ENCODE measurements around the gene B3GALT6. TPM values are rescaled to one million over a fixed set of nuclear protein-coding genes. Genes with fewer than 3 reads are reported as not detected.

The B3GALT6 gene
- polyA plus RNA-seq, 4 donors = 2.7 to 13.7 (median 6.8) TPM

GRCh38 chr1:1225238-1225845 is 6.7 kb upstream of the B3GALT6 start:
- no peak overlapping the region for H3K4me3 ChIP-seq (ENCODE audit: low read depth in 1 of 3, low read length in 3 of 3)
- no peaks in the 10 kb centered on the region for H3K27me3 ChIP-seq (ENCODE audit: control insufficient read depth in 3 of 3, insufficient read depth in 3 of 3, low read length in 3 of 3)
- peaks cover 0 to 6% (median 3%) of the 10 kb centered on the region in 3 donors for H3K4me1 ChIP-seq (ENCODE audit: control insufficient read depth in 3 of 3, insufficient read depth in 2 of 3, low read depth in 1 of 3, low read length in 2 of 3)
- WGBS, 3 donors = 76 to 88% (median 81%) methylated on average over 32 to 34 of the region's 34 CpGs
- H3K9me3 ChIP-seq (ENCODE audit: control insufficient read depth in 2 of 2, insufficient read depth in 1 of 2, low read depth in 1 of 2, low read length in 1 of 2) = no peaks in the 10 kb centered on the region
- DNase-seq (no peak), FAIRE-seq (no peak)
- H3K36me3 ChIP-seq (ENCODE audit: control insufficient read depth in 3 of 3, insufficient read depth in 2 of 3, low read depth in 1 of 3, low read length in 3 of 3) = peaks cover 19 to 98% (median 29%) of the 10 kb centered on the region in 3 donors
- no peak overlapping the region for H3K27ac ChIP-seq (ENCODE audit: low read depth in 1 of 3, low read length in 2 of 3)

GRCh38 chr1:1225913-1226312 is 6.1 kb upstream of the B3GALT6 start:
- no peak for FAIRE-seq
- WGBS, 3 donors = 87 to 90% (median 89%) methylated on average over 18 of the region's 18 CpGs
- no peak for DNase-seq
- H3K4me1 ChIP-seq (ENCODE audit: control insufficient read depth in 3 of 3, insufficient read depth in 2 of 3, low read depth in 1 of 3, low read length in 2 of 3) = peaks cover 0 to 6% (median 3%) of the 10 kb centered on the region in 3 donors
- H3K4me3 ChIP-seq (ENCODE audit: low read depth in 1 of 3, low read length in 3 of 3) = no peak overlapping the region
- no peak overlapping the region for H3K27ac ChIP-seq (ENCODE audit: low read depth in 1 of 3, low read length in 2 of 3)
- H3K9me3 ChIP-seq (ENCODE audit: control insufficient read depth in 2 of 2, insufficient read depth in 1 of 2, low read depth in 1 of 2, low read length in 1 of 2) = no peaks in the 10 kb centered on the region
- no peaks in the 10 kb centered on the region for H3K27me3 ChIP-seq (ENCODE audit: control insufficient read depth in 3 of 3, insufficient read depth in 3 of 3, low read length in 3 of 3)
- H3K36me3 ChIP-seq (ENCODE audit: control insufficient read depth in 3 of 3, insufficient read depth in 2 of 3, low read depth in 1 of 3, low read length in 3 of 3) = peaks cover 19 to 92% (median 29%) of the 10 kb centered on the region in 3 donors

DNA sequence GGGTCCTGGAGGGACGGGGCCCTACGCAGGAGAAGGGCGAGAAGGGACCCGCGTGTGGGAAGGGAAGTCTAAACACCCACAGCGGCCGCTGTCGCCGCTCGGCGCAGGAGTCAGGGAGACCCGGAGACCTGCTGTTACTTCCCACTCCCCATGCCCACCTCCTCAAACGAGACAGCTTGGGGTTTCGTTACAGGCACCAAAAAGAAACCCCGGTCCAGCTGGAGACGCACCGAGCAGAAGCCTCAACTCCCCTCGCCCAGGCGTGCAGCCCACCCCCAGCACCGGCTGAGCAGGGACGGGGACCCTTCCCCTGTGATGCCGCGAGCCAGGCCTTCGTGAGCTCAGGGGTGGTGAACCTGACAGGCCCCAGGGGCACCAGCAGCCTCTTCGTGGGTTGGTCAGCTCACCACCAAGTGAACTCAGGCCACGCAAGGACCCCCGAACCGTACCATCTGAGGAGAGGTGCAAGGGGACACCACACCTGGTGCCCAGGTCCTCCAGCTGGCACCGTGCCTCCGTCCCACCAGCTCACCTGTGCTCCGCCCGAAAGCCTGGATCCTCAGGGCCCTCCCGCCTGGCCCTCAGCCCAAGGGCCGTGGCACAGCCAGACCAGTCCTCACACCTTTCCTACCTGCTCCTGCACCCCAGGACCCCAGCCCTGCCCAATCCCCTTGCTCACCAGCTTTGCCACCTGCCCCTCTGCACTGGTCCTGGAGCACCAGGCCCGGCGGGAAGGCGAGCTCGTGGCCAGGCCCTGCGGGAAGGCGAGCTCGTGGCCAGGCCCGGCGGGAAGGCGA is 5.3 kb upstream of the B3GALT6 start:
- no peak for DNase-seq
- H3K4me3 ChIP-seq (ENCODE audit: low read depth in 1 of 3, low read length in 3 of 3) = no peak overlapping the region
- no peak overlapping the region for H3K27ac ChIP-seq (ENCODE audit: low read depth in 1 of 3, low read length in 2 of 3)
- no peak for FAIRE-seq
- peaks cover 0 to 6% (median 3%) of the 10 kb centered on the region in 3 donors for H3K4me1 ChIP-seq (ENCODE audit: control insufficient read depth in 3 of 3, insufficient read depth in 2 of 3, low read depth in 1 of 3, low read length in 2 of 3)
- H3K27me3 ChIP-seq (ENCODE audit: control insufficient read depth in 3 of 3, insufficient read depth in 3 of 3, low read length in 3 of 3) = no peaks in the 10 kb centered on the region
- 92 to 93% (median 92%) methylated on average over 38 to 44 of the region's 44 CpGs for WGBS, 3 donors
- peaks cover 19 to 84% (median 29%) of the 10 kb centered on the region in 3 donors for H3K36me3 ChIP-seq (ENCODE audit: control insufficient read depth in 3 of 3, insufficient read depth in 2 of 3, low read depth in 1 of 3, low read length in 3 of 3)
- no peaks in the 10 kb centered on the region for H3K9me3 ChIP-seq (ENCODE audit: control insufficient read depth in 2 of 2, insufficient read depth in 1 of 2, low read depth in 1 of 2, low read length in 1 of 2)

DNA sequence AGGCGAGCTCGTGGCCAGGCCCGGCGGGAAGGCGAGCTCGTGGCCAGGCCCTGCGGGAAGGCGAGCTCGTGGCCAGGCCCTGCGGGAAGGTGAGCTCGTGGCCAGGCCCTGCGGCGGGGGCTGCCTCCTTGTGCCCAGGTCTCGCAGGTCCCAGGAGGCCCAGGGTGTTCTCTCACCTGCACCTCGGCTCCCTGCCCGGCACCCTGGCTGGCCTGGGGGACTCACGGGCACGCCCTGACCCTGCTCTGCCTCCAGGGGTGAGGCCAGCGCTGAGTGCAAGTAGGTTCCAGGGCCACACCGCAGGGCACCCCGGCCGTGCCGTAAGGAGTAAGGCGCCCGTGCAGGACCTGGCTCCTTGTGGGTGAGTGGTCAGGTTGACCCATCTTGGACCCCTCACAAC is 4.7 kb upstream of the B3GALT6 start:
- no peaks in the 10 kb centered on the region for H3K27me3 ChIP-seq (ENCODE audit: control insufficient read depth in 3 of 3, insufficient read depth in 3 of 3, low read length in 3 of 3)
- H3K36me3 ChIP-seq (ENCODE audit: control insufficient read depth in 3 of 3, insufficient read depth in 2 of 3, low read depth in 1 of 3, low read length in 3 of 3) = peaks cover 19 to 77% (median 26%) of the 10 kb centered on the region in 3 donors
- WGBS, 3 donors = 93 to 96% (median 95%) methylated on average over 18 to 25 of the region's 25 CpGs
- H3K27ac ChIP-seq (ENCODE audit: low read depth in 1 of 3, low read length in 2 of 3) = no peak overlapping the region
- no peaks in the 10 kb centered on the region for H3K9me3 ChIP-seq (ENCODE audit: control insufficient read depth in 2 of 2, insufficient read depth in 1 of 2, low read depth in 1 of 2, low read length in 1 of 2)
- DNase-seq (no peak), FAIRE-seq (no peak)
- H3K4me1 ChIP-seq (ENCODE audit: control insufficient read depth in 3 of 3, insufficient read depth in 2 of 3, low read depth in 1 of 3, low read length in 2 of 3) = peaks cover 0 to 6% (median 3%) of the 10 kb centered on the region in 3 donors
- no peak overlapping the region for H3K4me3 ChIP-seq (ENCODE audit: low read depth in 1 of 3, low read length in 3 of 3)

- Histone ChIP-seq H3K36me3 (ENCODE audit: control insufficient read depth in 3 of 3, insufficient read depth in 2 of 3, low read depth in 1 of 3, low read length in 3 of 3) (peaks cover 19 to 69% (median 20%) of the 10 kb centered on the region in 3 donors), H3K27me3 (ENCODE audit: control insufficient read depth in 3 of 3, insufficient read depth in 3 of 3, low read length in 3 of 3) (no peaks in the 10 kb centered on the region), H3K27ac (ENCODE audit: low read depth in 1 of 3, low read length in 2 of 3) (no peak overlapping the region), H3K9me3 (ENCODE audit: control insufficient read depth in 2 of 2, insufficient read depth in 1 of 2, low read depth in 1 of 2, low read length in 1 of 2) (peaks cover 0 to 5% of the 10 kb centered on the region in 2 donors), H3K4me1 (ENCODE audit: control insufficient read depth in 3 of 3, insufficient read depth in 2 of 3, low read depth in 1 of 3, low read length in 2 of 3) (peaks cover 5 to 9% (median 7%) of the 10 kb centered on the region in 3 donors), H3K4me3 (ENCODE audit: low read depth in 1 of 3, low read length in 3 of 3) (no peak overlapping the region)
- 92 to 99% (median 98%) methylated on average over 11 to 30 of the region's 30 CpGs for WGBS, 3 donors
- DNase-seq = no peak
- FAIRE-seq = no peak
Measured at GRCh38 chr1:1228187-1228586, 3.9 kb upstream of the B3GALT6 start.

- no peak overlapping the region for H3K27ac ChIP-seq (ENCODE audit: low read depth in 1 of 3, low read length in 2 of 3)
- H3K4me3 ChIP-seq (ENCODE audit: low read depth in 1 of 3, low read length in 3 of 3) = no peak overlapping the region
- 82 to 91% (median 89%) methylated on average over 27 to 28 of the region's 28 CpGs for WGBS, 3 donors
- no peaks in the 10 kb centered on the region for H3K27me3 ChIP-seq (ENCODE audit: control insufficient read depth in 3 of 3, insufficient read depth in 3 of 3, low read length in 3 of 3)
- H3K9me3 ChIP-seq (ENCODE audit: control insufficient read depth in 2 of 2, insufficient read depth in 1 of 2, low read depth in 1 of 2, low read length in 1 of 2) = peaks cover 0 to 9% of the 10 kb centered on the region in 2 donors
- no peak for DNase-seq
- peaks cover 14 to 70% (median 17%) of the 10 kb centered on the region in 3 donors for H3K36me3 ChIP-seq (ENCODE audit: control insufficient read depth in 3 of 3, insufficient read depth in 2 of 3, low read depth in 1 of 3, low read length in 3 of 3)
- no peak for FAIRE-seq
- H3K4me1 ChIP-seq (ENCODE audit: control insufficient read depth in 3 of 3, insufficient read depth in 2 of 3, low read depth in 1 of 3, low read length in 2 of 3) = peaks cover 5 to 9% (median 7%) of the 10 kb centered on the region in 3 donors
Measured at GRCh38 chr1:1228596-1229321, 3.3 kb upstream of the B3GALT6 start.

DNA sequence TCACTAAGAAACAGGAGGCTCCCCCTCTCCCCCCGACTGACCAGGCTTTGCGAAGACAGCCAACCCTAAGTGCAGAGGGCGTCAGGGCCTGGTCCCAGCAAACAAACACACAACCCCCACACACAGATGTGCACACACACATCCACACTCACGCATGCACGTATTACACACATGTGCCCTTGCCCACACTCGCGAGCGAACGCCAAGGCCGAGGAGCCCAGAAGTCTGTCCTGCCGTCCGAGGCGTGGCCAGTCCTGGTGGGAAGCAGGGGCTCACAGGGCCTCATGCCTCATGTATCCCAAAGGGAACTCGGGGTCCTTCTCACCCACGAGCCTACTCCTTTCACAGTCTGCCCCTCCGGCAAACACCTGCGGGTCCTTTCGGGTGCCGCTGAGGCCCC is 2.3 kb upstream of the B3GALT6 start:
- H3K4me3 ChIP-seq (ENCODE audit: low read depth in 1 of 3, low read length in 3 of 3) = peak overlapping the region in 2 of 3 donors; percentile 81 to 90
- peaks cover 10 to 70% (median 14%) of the 10 kb centered on the region in 3 donors for H3K36me3 ChIP-seq (ENCODE audit: control insufficient read depth in 3 of 3, insufficient read depth in 2 of 3, low read depth in 1 of 3, low read length in 3 of 3)
- FAIRE-seq = no peak
- peaks cover 0 to 13% of the 10 kb centered on the region in 2 donors for H3K9me3 ChIP-seq (ENCODE audit: control insufficient read depth in 2 of 2, insufficient read depth in 1 of 2, low read depth in 1 of 2, low read length in 1 of 2)
- WGBS, 3 donors = 86 to 89% (median 88%) methylated on average over 19 of the region's 19 CpGs
- H3K27me3 ChIP-seq (ENCODE audit: control insufficient read depth in 3 of 3, insufficient read depth in 3 of 3, low read length in 3 of 3) = no peaks in the 10 kb centered on the region
- no peak overlapping the region for H3K27ac ChIP-seq (ENCODE audit: low read depth in 1 of 3, low read length in 2 of 3)
- H3K4me1 ChIP-seq (ENCODE audit: control insufficient read depth in 3 of 3, insufficient read depth in 2 of 3, low read depth in 1 of 3, low read length in 2 of 3) = peaks cover 5 to 12% (median 7%) of the 10 kb centered on the region in 3 donors
- DNase-seq = no peak
